Measurements from ENCODE around the gene GNL2. TPM values are rescaled to one million over a fixed set of nuclear protein-coding genes. Genes with fewer than 3 reads are reported as not detected.

GNL2 gene
- total RNA-seq, 1 donor: 72.7 TPM

DNA sequence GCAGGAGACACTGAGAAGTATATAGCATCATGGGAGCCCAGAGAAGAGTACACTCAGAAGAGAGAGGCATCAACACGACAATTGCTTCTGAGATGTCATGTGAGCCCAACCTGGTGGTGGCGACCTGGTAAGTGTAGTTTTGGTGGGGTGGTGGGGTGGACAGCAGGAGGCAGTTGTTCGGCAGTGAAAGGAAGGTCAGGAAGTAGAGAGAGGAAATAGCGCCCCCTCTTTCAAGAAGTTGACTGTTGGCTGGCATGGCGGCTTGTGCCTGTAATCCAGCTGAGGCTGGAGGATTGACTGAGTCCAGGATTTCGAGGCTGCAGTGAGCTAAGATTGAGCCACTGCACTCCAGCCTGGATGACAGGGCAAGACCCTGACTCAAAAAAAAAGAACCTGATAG lies 26.4 kb upstream of the GNL2 start:
- H3K4me3 ChIP-seq (ENCODE audit: low read depth, low read length): no peak overlapping the region
- TF ChIP-seq, protein P1, sequence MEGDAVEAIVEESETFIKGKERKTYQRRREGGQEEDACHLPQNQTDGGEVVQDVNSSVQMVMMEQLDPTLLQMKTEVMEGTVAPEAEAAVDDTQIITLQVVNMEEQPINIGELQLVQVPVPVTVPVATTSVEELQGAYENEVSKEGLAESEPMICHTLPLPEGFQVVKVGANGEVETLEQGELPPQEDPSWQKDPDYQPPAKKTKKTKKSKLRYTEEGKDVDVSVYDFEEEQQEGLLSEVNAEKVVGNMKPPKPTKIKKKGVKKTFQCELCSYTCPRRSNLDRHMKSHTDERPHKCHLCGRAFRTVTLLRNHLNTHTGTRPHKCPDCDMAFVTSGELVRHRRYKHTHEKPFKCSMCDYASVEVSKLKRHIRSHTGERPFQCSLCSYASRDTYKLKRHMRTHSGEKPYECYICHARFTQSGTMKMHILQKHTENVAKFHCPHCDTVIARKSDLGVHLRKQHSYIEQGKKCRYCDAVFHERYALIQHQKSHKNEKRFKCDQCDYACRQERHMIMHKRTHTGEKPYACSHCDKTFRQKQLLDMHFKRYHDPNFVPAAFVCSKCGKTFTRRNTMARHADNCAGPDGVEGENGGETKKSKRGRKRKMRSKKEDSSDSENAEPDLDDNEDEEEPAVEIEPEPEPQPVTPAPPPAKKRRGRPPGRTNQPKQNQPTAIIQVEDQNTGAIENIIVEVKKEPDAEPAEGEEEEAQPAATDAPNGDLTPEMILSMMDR (IDR thresholded peaks at IDR 0.05; ENCODE audit: insufficient read depth, low read length): no peak
- DNase-seq (ENCODE audit: low read depth): no peak

- TF ChIP-seq, protein P1 (IDR thresholded peaks at IDR 0.05; ENCODE audit: insufficient read depth, low read length): no peak
- H3K4me3 ChIP-seq (ENCODE audit: low read depth, low read length): no peak overlapping the region
- no peak for DNase-seq (ENCODE audit: low read depth)
These were observed 25.7 kb upstream of the GNL2 start for GRCh38 chr1:37621326-37621870.

DNA sequence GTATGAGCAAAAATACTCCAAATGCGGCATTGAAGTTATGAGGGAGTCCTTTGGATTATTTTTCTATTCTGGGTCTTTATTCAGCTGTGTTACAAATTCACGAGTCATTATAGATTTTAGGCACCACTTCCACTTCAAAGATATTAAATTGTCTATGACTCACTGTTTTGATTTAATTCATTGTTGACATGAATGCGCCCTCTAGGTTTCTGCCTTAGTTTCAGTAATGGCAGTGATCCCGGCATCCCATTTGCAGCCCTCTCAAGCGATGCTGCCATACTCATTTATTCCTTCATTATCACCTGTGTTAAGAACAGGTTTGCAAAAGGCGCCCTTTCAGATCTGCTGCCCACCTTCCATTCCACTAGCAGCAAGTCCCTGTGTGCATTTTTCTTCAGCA lies 25.0 kb upstream of the GNL2 start:
- no peak for DNase-seq (ENCODE audit: low read depth)
- H3K4me3 ChIP-seq (ENCODE audit: low read depth, low read length): no peak overlapping the region
- TF ChIP-seq, protein P1 (IDR thresholded peaks at IDR 0.05; ENCODE audit: insufficient read depth, low read length): no peak

GRCh38 chr1:37616330-37616729 lies 20.6 kb upstream of the GNL2 start:
- TF ChIP-seq, protein P1 (IDR thresholded peaks at IDR 0.05; ENCODE audit: insufficient read depth, low read length): no peak
- no peak for DNase-seq (ENCODE audit: low read depth)

GRCh38 chr1:37614105-37614504 lies 18.4 kb upstream of the GNL2 start:
- DNase-seq (ENCODE audit: low read depth): no peak
- no peak overlapping the region for H3K4me3 ChIP-seq (ENCODE audit: low read depth, low read length)
- TF ChIP-seq, protein P1 (IDR thresholded peaks at IDR 0.05; ENCODE audit: insufficient read depth, low read length): no peak

More at GRCh38 chr1:37616330-37616729, 20.6 kb upstream of the GNL2 start:
- no peak overlapping the region for H3K4me3 ChIP-seq (ENCODE audit: low read depth, low read length)

- no peak overlapping the region for H3K4me3 ChIP-seq (ENCODE audit: low read depth, low read length)
- TF ChIP-seq, protein P1 (IDR thresholded peaks at IDR 0.05; ENCODE audit: insufficient read depth, low read length): no peak
- no peak for DNase-seq (ENCODE audit: low read depth)
These were observed 16.4 kb upstream of the GNL2 start for GRCh38 chr1:37612186-37612585.

DNA sequence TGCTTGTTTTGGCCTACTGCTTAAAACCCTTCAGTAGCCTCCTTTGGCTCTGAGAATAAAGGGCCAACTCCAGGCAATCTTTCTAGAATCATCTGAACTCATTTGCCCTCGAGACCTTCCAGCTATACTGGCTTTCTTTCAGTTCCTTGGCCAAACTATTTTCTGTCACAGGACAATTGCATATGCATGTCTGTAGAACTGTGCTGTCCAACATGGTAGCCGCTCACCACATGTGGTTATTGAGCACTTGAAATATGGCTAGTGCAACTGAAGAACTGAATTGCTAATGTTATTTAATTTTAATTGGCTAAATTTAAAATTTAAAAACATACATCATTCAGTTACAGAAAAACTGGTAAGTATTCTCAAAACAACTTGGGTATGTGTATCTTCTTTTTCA lies 14.3 kb upstream of the GNL2 start:
- no peak for DNase-seq (ENCODE audit: low read depth)
- H3K4me3 ChIP-seq (ENCODE audit: low read depth, low read length): no peak overlapping the region
- TF ChIP-seq, protein P1 (IDR thresholded peaks at IDR 0.05; ENCODE audit: insufficient read depth, low read length): no peak
